Ovary (tissue), 9 donors: ENCODE measurements around the gene FEZF1. TPM values are rescaled to one million over a fixed set of nuclear protein-coding genes. Genes with fewer than 3 reads are reported as not detected.

Experiments used
- DNase-seq, 5 donors: peaks; one replicate each; pipeline ENCODE4 v3.0.0-alpha.2; 2019 to 2020
- H3K27ac ChIP-seq, 2 donors: fragments of 200-600 bp; one replicate each; pipeline versions ENCODE4 v1.5.1 to v1.8.0; 2019 to 2022
- H3K27me3 ChIP-seq: fragments of 200-600 bp; one replicate; pipeline ENCODE4 v1.8.0; 2022
- H3K36me3 ChIP-seq: fragments of 200-600 bp; sonication (generic); one replicate; pipeline ENCODE4 v1.5.1; 2019
- H3K4me1 ChIP-seq: one replicate; pipeline ENCODE4 v1.8.1; 2013; ENCODE audit warnings: mild to moderate bottlenecking, moderate library complexity; ENCODE audit not compliant: insufficient read depth
- H3K4me3 ChIP-seq: fragments of 200-600 bp; sonication (generic); one replicate; pipeline ENCODE4 v1.5.1; 2017
- H3K9me3 ChIP-seq, 2 donors: fragments of 200-600 bp in 1 of 2; sonication (generic) in 1 of 2; one replicate each; pipeline versions ENCODE4 v1.5.1 to v1.8.1; 2013 to 2019; ENCODE audit warnings: mild to moderate bottlenecking in 1 of 2, moderate library complexity in 1 of 2
- EP300 ChIP-seq: sonication (generic); formaldehyde crosslinking; IDR thresholded peaks from one replicate; pipeline ENCODE4 v1.6.1; 2017; ENCODE audit warnings: antibody characterized with exemption
- POLR2A ChIP-seq: fragments of 450-650 bp; IDR thresholded peaks from one replicate; pipeline ENCODE4 v1.6.1; 2017; ENCODE audit warnings: antibody characterized with exemption, mild to moderate bottlenecking, moderate library complexity
- WGBS, 3 donors: extraction: QIAGEN DNeasy Blood & Tissue Kit in 1 of 3; methylation state at CpG; one replicate each; pipeline versions ENCODE4 v1.1.5 to v1.1.7; 2013 to 2017; 5-methylcytosine and 5-hydroxymethylcytosine counted together
- intact Hi-C, 4 donors: fragments of 100-400 bp; cut with DNase I; formaldehyde crosslinking; loops; one replicate each; pipeline versions ENCODE4 v1.11.0 to v1.15.1; 2022 to 2023
- polyA plus RNA-seq, 2 donors: library from polyadenylated mRNA; stranded (reverse); fragments of 200-250 nt in 1 of 2; fragments of 350-450 nt in 1 of 2; fragmentation: Illumina TruSeq in 1 of 2; extraction: RNeasy Lipid Tissue Mini Kit (QIAGEN cat#74804) in 1 of 2; gene quantifications; one replicate each; pipeline ENCODE4 v1.2.3, GENCODE V29; 2013 to 2014
- total RNA-seq, 7 donors: library from RNA; depleted of rRNA in 2 of 7; stranded (reverse); fragments of >200 nt in 2 of 7; fragmentation: NEBNext Ultra II Directional in 3 of 7; extraction: Animal tissue kit (Norgen Biotek cat#: 25700) in 3 of 7; gene quantifications; one replicate each; pipeline versions ENCODE4 v1.1.0 to v1.2.4, GENCODE V29; 2016 to 2023
- TF ChIP-seq, protein P1 (sequence below), 3 donors: fragments of 450-650 bp in 2 of 3; fragments of 200-600 bp in 1 of 3; IDR thresholded peaks; one replicate each; pipeline versions ENCODE4 v1.5.1 to v1.8.0; 2016 to 2022; ENCODE audit warnings: antibody characterized with exemption in 3 of 3, mild to moderate bottlenecking in 1 of 3
- donor health status: DM: no; HTN: no; CAD: no; lungs with moderate emphysema.
- donor health status: DM: no; HTN: no; CAD: no.
- donor health status: Bipolar disorder and iron deficiency.
- donor health status: DM: yes; HTN: yes; CAD: no.
- donor health status: DM: no; HTN: no; CAD: no.
- donor health status: DM: yes; HTN: yes; CAD: no.

Gene FEZF1
- total and polyA plus RNA-seq, 9 donors = not detected

DNA sequence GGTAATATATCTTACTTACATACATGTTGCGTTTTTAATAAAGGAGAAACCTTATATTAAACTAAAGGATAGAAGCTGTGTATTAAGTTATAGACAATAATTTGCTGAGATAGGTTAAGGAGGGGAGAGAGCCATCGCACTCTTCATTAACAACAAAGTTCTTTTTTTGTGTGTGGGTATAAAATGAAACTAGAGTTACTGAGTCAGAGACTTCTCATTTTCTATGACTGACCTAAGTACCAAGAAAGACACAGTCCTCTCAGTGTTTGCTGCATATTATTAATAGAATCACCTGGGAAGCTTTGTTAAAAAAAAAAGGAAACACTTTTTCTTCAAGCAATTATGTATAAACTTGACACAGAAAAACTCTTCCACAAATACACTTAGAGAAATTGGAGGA is 31.4 kb downstream of the FEZF1 start:
- Histone ChIP-seq H3K9me3 (no peaks in the 10 kb centered on the region), H3K27me3 (no peaks in the 10 kb centered on the region), H3K4me1 (no peaks in the 10 kb centered on the region), H3K36me3 (no peaks in the 10 kb centered on the region), H3K4me3 (no peak overlapping the region), H3K27ac (no peak overlapping the region)
- TF ChIP-seq POLR2A (no peak), EP300 (no peak)
- TF ChIP-seq, protein P1, sequence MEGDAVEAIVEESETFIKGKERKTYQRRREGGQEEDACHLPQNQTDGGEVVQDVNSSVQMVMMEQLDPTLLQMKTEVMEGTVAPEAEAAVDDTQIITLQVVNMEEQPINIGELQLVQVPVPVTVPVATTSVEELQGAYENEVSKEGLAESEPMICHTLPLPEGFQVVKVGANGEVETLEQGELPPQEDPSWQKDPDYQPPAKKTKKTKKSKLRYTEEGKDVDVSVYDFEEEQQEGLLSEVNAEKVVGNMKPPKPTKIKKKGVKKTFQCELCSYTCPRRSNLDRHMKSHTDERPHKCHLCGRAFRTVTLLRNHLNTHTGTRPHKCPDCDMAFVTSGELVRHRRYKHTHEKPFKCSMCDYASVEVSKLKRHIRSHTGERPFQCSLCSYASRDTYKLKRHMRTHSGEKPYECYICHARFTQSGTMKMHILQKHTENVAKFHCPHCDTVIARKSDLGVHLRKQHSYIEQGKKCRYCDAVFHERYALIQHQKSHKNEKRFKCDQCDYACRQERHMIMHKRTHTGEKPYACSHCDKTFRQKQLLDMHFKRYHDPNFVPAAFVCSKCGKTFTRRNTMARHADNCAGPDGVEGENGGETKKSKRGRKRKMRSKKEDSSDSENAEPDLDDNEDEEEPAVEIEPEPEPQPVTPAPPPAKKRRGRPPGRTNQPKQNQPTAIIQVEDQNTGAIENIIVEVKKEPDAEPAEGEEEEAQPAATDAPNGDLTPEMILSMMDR (IDR thresholded peaks at IDR 0.05) = no peak
- no peak for DNase-seq
- WGBS, 3 donors = 86 to 88% (median 87%) methylated on average over 2 of the region's 2 CpGs
- intact Hi-C loops = no loop called here

DNA sequence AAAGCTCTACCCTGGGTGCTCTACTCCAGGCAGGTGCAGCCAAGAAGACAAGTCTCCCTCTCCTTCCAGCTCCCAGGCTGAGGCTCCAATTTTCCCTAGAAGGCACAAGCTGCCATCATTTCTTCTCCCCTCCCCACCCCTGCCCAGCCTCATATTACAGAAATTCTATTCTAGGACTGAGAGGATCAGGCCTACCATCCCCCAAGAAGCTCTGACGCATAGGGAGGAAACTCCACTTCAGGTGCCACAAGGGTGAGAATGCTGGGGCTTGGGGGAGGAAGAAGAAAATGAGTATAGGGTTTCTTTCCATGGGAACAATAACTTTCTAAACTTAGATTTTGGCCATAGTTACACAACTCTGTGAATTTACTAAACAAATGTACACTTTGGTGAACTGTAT is 35.3 kb downstream of the FEZF1 start:
- H3K4me1 ChIP-seq = no peaks in the 10 kb centered on the region
- no peak for DNase-seq
- no peak overlapping the region for H3K27ac ChIP-seq
- no peaks in the 10 kb centered on the region for H3K36me3 ChIP-seq
- no peaks in the 10 kb centered on the region for H3K27me3 ChIP-seq
- H3K4me3 ChIP-seq = no peak overlapping the region
- TF ChIP-seq, protein P1 (IDR thresholded peaks at IDR 0.05) = no peak
- no peak for TF ChIP-seq POLR2A
- no peak for TF ChIP-seq EP300
- no peaks in the 10 kb centered on the region for H3K9me3 ChIP-seq
- intact Hi-C loops = no loop called here
- WGBS, 3 donors = 61 to 68% (median 67%) methylated on average over 1 of the region's 1 CpG

DNA sequence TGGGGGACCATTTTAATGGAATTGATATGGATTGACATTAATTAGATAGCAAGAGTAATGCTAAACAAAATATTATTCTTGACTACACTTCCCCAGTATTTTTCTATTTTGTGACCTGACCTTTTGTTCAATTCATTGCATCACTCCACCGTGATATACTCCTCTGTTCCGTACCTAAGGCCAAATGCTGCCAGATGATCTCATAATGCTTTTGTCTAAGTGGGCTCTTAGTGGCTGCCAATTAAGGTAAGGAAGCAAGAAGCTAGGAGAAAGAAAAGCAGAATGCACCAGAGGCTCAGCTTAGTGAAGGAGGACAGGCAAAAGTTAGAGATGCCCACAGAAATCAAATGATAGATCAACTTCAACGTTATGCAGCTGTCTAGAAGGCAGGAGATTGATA is 36.4 kb downstream of the FEZF1 start:
- TF ChIP-seq POLR2A = no peak
- TF ChIP-seq, protein P1 (IDR thresholded peaks at IDR 0.05) = no peak
- TF ChIP-seq EP300 = no peak
- H3K36me3 ChIP-seq = no peaks in the 10 kb centered on the region
- intact Hi-C loops = no loop called here
- H3K27me3 ChIP-seq = no peaks in the 10 kb centered on the region
- no peak for DNase-seq
- no peak overlapping the region for H3K27ac ChIP-seq
- 45 to 55% (median 45%) methylated on average over 3 of the region's 3 CpGs for WGBS, 3 donors
- no peaks in the 10 kb centered on the region for H3K9me3 ChIP-seq
- H3K4me3 ChIP-seq = no peak overlapping the region
- no peaks in the 10 kb centered on the region for H3K4me1 ChIP-seq

DNA sequence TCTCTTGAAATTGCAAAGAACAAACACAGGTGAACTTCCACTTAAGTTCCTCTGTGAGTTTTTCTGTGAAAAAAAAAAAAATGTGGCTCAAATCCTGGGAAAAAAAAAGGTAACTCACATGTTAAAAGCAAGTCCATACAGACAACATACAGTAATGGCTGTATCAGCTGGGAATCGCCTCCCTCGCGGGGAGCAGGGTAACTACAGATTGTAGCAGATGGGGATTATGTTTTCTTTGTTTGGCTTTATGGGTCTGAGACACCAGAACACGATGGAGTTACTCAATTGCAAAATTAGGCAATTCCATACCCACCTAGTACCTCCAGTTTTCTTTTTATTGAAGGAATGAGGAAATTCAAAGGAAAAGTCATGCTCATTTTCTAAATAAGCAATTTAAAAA is 42.3 kb downstream of the FEZF1 start:
- H3K9me3 ChIP-seq = no peaks in the 10 kb centered on the region
- intact Hi-C loops = no loop called here
- no peaks in the 10 kb centered on the region for H3K27me3 ChIP-seq
- TF ChIP-seq EP300 = no peak
- TF ChIP-seq POLR2A = no peak
- TF ChIP-seq, protein P1 (IDR thresholded peaks at IDR 0.05) = no peak
- no peak overlapping the region for H3K27ac ChIP-seq
- no peaks in the 10 kb centered on the region for H3K36me3 ChIP-seq
- DNase-seq = no peak
- H3K4me3 ChIP-seq = no peak overlapping the region
- WGBS, 3 donors = 45 to 55% (median 51%) methylated on average over 4 of the region's 4 CpGs
- no peaks in the 10 kb centered on the region for H3K4me1 ChIP-seq

DNA sequence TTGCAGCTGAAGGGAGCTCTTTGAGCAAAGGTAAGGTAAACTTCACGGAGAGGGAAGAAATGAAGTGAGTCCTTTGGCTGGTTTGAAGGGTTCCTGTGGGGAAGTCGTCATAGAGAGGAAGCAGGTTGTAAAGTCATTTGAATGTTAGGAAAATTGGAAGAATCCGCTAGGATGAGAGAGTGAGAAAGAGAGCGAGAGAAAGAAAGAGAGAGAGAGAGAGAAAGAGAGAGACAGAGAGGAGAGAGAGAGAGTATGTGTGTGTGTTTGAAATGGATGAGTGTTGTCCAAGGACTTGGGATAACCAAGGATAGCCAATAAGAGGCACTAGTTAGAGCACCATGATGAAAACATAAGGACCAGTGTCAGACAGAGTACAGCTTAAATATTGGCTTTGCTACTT is 43.1 kb downstream of the FEZF1 start:
- intact Hi-C loops = no loop called here
- DNase-seq = no peak
- Histone ChIP-seq H3K9me3 (no peaks in the 10 kb centered on the region), H3K27me3 (no peaks in the 10 kb centered on the region), H3K27ac (no peak overlapping the region), H3K36me3 (no peaks in the 10 kb centered on the region), H3K4me1 (no peaks in the 10 kb centered on the region), H3K4me3 (no peak overlapping the region)
- 50 to 55% (median 51%) methylated on average over 4 of the region's 4 CpGs for WGBS, 3 donors
- TF ChIP-seq POLR2A (no peak), EP300 (no peak)
- TF ChIP-seq, protein P1 (IDR thresholded peaks at IDR 0.05) = no peak
